Anterior cingulate cortex (tissue), 58 donors: ENCODE results near the gene NAALADL2.

Experiments
- DNase-seq, 58 donors: peaks; one replicate each; lab custom pipeline; 2025; lab: John Stamatoyannopoulos, UW

Gene NAALADL2

GRCh38 chr3:175279911-175280310, 420.8 kb downstream of the NAALADL2 start:
- no peak for DNase-seq

GRCh38 chr3:175287361-175287963, 428.3 kb downstream of the NAALADL2 start:
- no peak for DNase-seq

GRCh38 chr3:175288621-175289020, 429.5 kb downstream of the NAALADL2 start:
- DNase-seq = no peak

GRCh38 chr3:175294793-175295192, 435.7 kb downstream of the NAALADL2 start:
- DNase-seq = no peak

DNA sequence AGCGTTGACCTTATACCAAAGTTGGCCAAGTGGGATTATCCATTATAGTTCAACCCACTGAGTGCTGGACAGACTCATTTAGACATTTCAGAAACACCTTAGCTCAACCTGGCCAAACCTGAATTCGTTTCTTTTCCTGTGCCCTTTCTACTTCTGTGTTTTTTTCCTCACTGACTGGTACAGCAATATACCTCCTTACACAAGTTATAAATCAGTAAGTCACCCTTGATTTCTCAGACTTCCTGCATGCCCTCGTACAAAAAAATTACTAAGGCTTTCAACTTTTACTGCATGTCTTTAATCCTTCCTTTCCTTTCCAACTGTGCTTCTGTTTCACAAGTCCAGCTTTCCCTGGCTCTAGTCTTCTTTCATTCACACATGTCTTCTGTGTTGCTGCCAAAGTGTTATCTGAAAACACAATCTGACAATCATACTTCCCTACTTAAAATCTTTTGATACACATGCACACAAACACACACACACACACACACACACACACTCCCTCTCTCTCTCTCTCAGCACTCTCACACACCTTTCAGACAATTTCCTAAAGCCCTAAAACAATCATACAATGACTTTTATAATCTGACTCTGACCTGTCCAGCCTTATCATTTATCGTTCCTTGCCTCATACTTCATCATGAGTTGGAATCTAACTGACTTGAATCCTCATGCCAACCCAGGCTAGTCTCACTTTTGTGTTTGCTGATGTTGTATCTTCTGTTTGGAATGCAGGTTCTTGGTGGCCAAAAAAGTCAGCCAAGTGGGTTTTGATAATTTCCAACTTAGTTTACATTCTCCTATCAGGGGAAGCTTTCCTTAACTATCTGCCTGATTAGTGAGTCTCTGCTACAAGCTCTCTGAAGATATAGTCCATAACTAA, 436.4 kb downstream of the NAALADL2 start:
- DNase-seq = no peak

- no peak for DNase-seq
Observed at GRCh38 chr3:175297216-175297615, 438.1 kb downstream of the NAALADL2 start.

DNA sequence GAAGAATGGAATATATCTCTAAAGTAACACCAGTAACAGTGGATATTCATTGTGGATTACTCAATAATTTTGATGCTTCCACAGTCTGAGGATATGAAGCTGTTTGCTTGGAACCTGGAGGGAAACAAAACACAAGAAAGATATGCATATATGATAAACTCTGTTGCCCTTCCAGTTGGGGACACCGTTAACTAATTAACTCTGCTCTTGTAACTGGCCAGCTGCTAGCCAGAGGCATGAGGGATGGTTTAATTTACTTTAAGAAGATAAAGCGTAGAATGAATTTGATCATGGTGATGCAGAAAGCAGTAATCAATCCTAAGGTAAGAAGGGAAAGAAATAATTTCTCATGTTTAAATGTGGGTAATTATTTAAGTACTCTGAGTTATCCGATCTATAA, 442.6 kb downstream of the NAALADL2 start:
- DNase-seq = no peak

DNA sequence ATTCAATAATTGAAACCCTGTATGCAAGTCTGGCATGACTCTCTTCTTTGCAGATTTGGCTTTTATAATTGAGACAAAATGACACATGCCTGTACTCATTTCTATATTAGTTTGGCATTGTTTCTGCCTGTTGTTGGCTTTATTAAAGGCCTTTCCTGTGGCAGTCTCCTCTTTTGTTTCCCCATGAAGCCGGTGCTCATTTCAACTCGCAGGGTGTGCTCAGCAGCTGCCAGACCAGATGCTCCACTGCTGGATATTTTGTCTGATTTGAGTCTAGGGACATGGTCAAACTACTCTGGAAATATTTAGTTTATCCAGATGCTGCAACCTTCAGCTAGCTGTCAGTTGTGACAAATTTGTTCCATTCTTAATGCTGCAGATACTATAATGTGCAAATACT, 445.3 kb downstream of the NAALADL2 start:
- no peak for DNase-seq

GRCh38 chr3:175307642-175308041, 448.5 kb downstream of the NAALADL2 start:
- no peak for DNase-seq

- no peak for DNase-seq
Observed at GRCh38 chr3:175308097-175308496, 449.0 kb downstream of the NAALADL2 start.

DNA sequence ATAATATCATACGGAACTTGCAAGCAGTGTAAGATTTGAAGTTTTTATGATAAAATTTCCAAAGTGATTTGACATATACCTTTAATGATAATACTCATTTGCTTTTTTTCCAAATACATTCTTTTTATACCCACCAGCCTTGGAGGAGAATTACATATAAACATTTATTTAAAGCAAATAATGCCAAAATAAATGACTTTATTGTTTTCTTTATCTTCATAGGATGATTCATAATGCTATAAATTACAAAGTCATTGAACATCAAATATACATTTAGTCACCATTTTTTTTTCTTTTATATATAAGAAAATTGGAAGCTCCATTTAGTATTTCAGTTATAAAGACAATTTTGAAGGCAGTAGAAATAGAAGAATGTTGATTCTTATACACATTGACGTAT, 450.9 kb downstream of the NAALADL2 start:
- no peak for DNase-seq

- DNase-seq = no peak
Observed at GRCh38 chr3:175311404-175311803, 452.3 kb downstream of the NAALADL2 start.

- DNase-seq = no peak
Observed at GRCh38 chr3:175311946-175312345, 452.8 kb downstream of the NAALADL2 start.

DNA sequence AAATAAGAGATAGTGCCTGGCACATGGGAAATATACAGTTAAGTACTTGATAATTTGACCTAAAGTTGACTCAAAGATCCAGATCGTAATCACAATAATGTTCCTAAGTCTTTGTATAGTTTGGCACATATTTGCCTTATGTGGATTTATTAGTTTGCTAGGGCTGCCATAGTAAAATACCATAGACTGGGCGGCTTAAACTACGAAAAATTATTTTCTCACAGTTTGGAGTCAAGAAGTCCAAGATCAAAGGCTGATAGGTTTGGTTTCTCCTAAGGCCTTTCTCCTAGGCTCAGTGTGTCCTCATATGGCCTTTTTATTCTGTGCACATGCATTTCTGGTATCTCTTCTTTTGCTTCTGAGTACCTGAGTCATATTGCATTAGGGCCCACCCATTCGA, 453.7 kb downstream of the NAALADL2 start:
- no peak for DNase-seq

GRCh38 chr3:175316799-175317198, 457.7 kb downstream of the NAALADL2 start:
- no peak for DNase-seq

GRCh38 chr3:175325440-175325839, 466.3 kb downstream of the NAALADL2 start:
- DNase-seq = no peak

DNA sequence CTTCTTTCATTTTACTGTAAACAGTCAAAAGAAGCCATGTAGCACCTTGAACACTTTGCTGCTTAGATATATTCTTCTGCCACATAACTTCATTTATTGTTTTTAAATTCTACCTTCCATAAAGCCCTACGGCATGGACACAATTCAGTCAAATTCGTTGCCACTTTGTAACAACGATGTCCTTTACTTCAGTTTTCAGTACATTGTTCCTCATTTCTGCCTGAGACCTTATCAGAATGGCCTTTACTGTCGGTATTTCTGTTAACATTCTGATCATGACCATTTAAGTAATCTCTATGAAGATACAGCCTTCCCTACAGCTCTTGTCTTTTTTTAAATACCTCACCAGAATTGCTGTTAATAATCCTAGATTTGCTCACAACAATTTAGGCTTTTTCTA, 466.9 kb downstream of the NAALADL2 start:
- no peak for DNase-seq

- DNase-seq = no peak
Observed at GRCh38 chr3:175329373-175329772, 470.2 kb downstream of the NAALADL2 start.

DNA sequence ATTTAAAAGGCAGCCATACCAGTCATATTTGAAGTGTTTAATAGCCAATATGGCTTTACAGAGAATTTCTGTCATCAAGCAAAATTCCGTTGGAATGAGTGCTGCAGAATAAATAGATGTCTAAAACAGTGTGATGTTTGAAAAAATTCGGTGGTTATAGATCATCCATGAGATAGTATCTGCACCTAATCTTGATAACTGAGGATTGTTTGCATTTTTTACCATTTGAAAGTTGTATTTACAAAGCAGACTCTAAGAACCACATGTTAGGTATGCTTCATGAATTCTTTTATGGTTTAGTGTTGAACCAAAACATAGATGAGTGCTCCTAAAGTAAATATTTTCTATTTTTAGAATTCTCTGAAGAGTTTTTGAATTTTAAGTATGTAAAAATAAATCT, 476.1 kb downstream of the NAALADL2 start:
- DNase-seq = no peak

GRCh38 chr3:175336406-175337133, 477.4 kb downstream of the NAALADL2 start:
- no peak for DNase-seq

DNA sequence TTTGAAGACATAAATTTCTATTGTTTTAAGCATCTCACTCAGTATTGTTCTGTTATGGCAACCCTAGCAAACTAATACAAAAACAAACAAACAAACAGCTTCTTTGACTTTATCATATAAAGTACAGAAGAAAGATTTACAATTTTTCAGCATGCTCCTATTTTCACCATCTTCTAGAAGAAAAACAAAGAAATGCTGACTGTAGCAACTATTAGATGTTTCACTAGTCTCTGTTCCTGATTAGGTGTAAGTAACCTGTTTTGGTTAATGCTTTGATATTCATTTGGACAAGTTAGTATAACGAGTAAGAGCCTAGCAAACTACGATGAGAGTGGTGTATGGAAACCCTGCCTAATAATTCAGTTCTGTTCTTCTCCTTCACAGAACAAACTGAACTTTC, 478.5 kb downstream of the NAALADL2 start:
- no peak for DNase-seq
